PC-9 (cell line): ENCODE measurements around the gene DCAF16. TPM values are rescaled to one million over a fixed set of nuclear protein-coding genes. Genes with fewer than 3 reads are reported as not detected.

Experiments
- BruUV-seq: library from RNA; stranded (reverse); fragments of 400-500 nt; replicated peaks from 2 replicates; lab custom pipeline; 2021; lab: Mats Ljungman, UMichigan
- CTCF ChIA-PET: fragments of 300-600 bp; sonication (Branson Sonifier 250); formaldehyde crosslinking; loops from one replicate; lab custom pipeline; 2022; ENCODE audit warnings: antibody characterized with exemption; lab: Charles Lee
- POLR2A ChIA-PET: fragments of 300-600 bp; sonication (Branson Sonifier 250); formaldehyde crosslinking; loops from one replicate; lab custom pipeline; 2022; ENCODE audit warnings: antibody characterized with exemption; ENCODE audit not compliant: unreplicated experiment; lab: Charles Lee
- DNase-seq, 2 experiments: peaks; one replicate each; pipeline versions ENCODE4 v3.0.0 to v3.0.0-alpha.2; 2015 to 2022; ENCODE audit warnings: mixed read lengths in 1 of 2
- H2AFZ ChIP-seq: fragments of 200-600 bp; sonication (generic); 2 replicates; pipeline ENCODE4 v1.8.1; 2017; ENCODE audit warnings: antibody characterized with exemption
- H3F3A ChIP-seq: fragments of 200-600 bp; sonication (generic); 2 replicates; pipeline ENCODE4 v1.8.1; 2017; ENCODE audit warnings: antibody characterized with exemption, mild to moderate bottlenecking, low read depth; ENCODE audit not compliant: insufficient read depth
- H3K27ac ChIP-seq: fragments of 200-600 bp; sonication (generic); 2 replicates; pipeline ENCODE4 v1.6.1; 2016; ENCODE audit warnings: mixed run types
- H3K27me3 ChIP-seq: fragments of 200-600 bp; sonication (generic); 2 replicates; pipeline ENCODE4 v1.6.1; 2016; ENCODE audit warnings: low read depth, mixed run types; ENCODE audit not compliant: insufficient read depth
- H3K36me3 ChIP-seq: fragments of 200-600 bp; sonication (generic); 2 replicates; pipeline ENCODE4 v1.6.1; 2016; ENCODE audit warnings: low read depth, mixed run types
- H3K4me1 ChIP-seq: fragments of 200-600 bp; sonication (generic); replicated peaks from 2 replicates; pipeline ENCODE4 v1.6.1; 2016; ENCODE audit warnings: mixed run types; ENCODE audit not compliant: insufficient read depth
- H3K4me2 ChIP-seq: fragments of 200-600 bp; sonication (generic); 2 replicates; pipeline ENCODE4 v1.6.1; 2017; ENCODE audit warnings: mixed run types
- H3K4me3 ChIP-seq: fragments of 200-600 bp; sonication (generic); 2 replicates; pipeline ENCODE4 v1.6.1; 2016; ENCODE audit warnings: mixed run types
- H3K79me2 ChIP-seq: fragments of 200-600 bp; sonication (generic); 2 replicates; pipeline ENCODE4 v1.6.1; 2017; ENCODE audit warnings: low read depth, mixed run types
- H3K9me2 ChIP-seq: fragments of 200-600 bp; sonication (generic); 2 replicates; pipeline ENCODE4 v1.8.1; 2017; ENCODE audit warnings: mild to moderate bottlenecking; ENCODE audit not compliant: insufficient read depth
- H3K9me3 ChIP-seq: fragments of 200-600 bp; sonication (generic); 2 replicates; pipeline ENCODE4 v1.8.1; 2016; ENCODE audit warnings: low read depth; ENCODE audit not compliant: insufficient read depth
- H4K20me1 ChIP-seq: fragments of 200-600 bp; sonication (generic); 2 replicates; pipeline ENCODE4 v1.8.1; 2017; ENCODE audit not compliant: insufficient read depth
- EZH2 ChIP-seq: fragments of 200-600 bp; sonication (generic); IDR thresholded peaks from 2 replicates; pipeline ENCODE4 v1.8.0; 2017; ENCODE audit warnings: antibody characterized with exemption, low read depth
- intact Hi-C: fragments of 100-400 bp; cut with micrococcal nuclease; formaldehyde crosslinking; loops from one replicate; pipeline ENCODE4 v1.10.0; 2022; ENCODE audit not compliant: unreplicated experiment
- total RNA-seq: library from RNA; stranded (reverse); gene quantifications from 2 replicates; pipeline ENCODE4 v1.2.3, GENCODE V29; 2021
- TF ChIP-seq, protein P1 (sequence below): fragments of 200-600 bp; sonication (generic); conservative IDR thresholded peaks from 2 replicates; pipeline ENCODE4 v1.6.1; 2017; ENCODE audit warnings: mixed run types, antibody characterized with exemption, mild to moderate bottlenecking, moderate library complexity

The DCAF16 gene
- total RNA-seq, 1 experiment from 2014 or later, result 53.2 TPM

DNA sequence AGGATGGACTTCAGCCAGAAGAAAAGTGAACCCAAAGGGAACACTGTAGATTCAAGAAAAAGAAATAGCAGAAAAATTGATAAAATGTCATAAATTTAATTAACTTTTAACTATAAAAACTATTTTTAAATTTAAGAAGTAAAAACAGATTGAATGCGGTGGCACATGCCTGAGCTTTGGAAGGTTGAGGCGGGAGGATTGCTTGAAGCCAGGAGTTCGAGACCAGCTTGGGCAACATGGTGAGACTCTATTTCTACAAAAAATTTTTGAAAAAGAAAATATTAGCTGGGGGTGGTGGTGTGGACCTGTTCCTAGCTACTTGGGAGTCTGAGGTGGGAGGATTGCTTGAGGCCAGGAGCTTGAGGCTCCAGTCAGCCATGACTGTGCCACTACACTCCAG lies 32.1 kb downstream of the DCAF16 start:
- ChIA-PET CTCF (no interaction called here), POLR2A (no interaction called here)
- H3F3A ChIP-seq, result no peaks in the 10 kb centered on the region

DNA sequence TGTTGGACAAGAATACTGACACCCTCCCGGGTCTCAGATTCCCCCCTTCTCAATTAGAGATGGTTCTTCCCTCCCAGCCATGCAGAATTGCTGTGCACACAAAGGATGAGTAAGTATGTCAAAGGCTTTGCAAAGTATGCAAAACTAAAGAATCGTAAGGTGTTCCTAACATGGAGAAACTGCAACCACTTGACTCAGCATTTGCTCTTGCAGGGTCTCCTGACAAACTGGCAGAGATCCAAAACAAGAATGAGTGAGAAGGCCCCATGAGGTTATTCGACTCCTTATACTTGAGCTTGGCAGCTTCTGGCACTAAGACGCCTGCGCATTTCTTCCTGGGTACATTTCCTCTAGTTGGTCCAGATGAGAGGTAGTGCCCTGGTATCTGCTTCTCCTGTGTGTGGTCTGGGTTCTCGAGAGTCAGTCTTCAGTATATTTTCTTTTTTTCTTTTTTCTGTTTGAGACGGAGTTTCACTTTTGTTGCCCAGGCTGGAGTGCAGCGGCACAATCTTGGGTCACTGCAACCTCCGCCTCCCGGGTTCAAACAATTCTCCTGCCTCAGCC lies 37.3 kb downstream of the DCAF16 start:
- no peaks in the 10 kb centered on the region for H3K79me2 ChIP-seq
- H3K27ac ChIP-seq, result no peak overlapping the region
- no peaks in the 10 kb centered on the region for H4K20me1 ChIP-seq
- no peaks in the 10 kb centered on the region for H3F3A ChIP-seq
- POLR2A ChIA-PET, result no interaction called here
- H3K4me1 ChIP-seq, result no peaks in the 10 kb centered on the region
- H3K4me3 ChIP-seq, result no peak overlapping the region
- no TSS peak for BruUV-seq
- TF ChIP-seq, protein P1, sequence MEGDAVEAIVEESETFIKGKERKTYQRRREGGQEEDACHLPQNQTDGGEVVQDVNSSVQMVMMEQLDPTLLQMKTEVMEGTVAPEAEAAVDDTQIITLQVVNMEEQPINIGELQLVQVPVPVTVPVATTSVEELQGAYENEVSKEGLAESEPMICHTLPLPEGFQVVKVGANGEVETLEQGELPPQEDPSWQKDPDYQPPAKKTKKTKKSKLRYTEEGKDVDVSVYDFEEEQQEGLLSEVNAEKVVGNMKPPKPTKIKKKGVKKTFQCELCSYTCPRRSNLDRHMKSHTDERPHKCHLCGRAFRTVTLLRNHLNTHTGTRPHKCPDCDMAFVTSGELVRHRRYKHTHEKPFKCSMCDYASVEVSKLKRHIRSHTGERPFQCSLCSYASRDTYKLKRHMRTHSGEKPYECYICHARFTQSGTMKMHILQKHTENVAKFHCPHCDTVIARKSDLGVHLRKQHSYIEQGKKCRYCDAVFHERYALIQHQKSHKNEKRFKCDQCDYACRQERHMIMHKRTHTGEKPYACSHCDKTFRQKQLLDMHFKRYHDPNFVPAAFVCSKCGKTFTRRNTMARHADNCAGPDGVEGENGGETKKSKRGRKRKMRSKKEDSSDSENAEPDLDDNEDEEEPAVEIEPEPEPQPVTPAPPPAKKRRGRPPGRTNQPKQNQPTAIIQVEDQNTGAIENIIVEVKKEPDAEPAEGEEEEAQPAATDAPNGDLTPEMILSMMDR, result no peak
- TF ChIP-seq EZH2, result no peak
- H3K36me3 ChIP-seq, result no peaks in the 10 kb centered on the region
- CTCF ChIA-PET, result interaction anchor here (0.6 kb wide), 1 partner anchor 31 kb away, joined by 14 read pairs; no protein-coding TSS in a partner anchor
- no peak for DNase-seq
- H3K9me3 ChIP-seq, result no peaks in the 10 kb centered on the region
- no peaks in the 10 kb centered on the region for H3K9me2 ChIP-seq
- no peaks in the 10 kb centered on the region for H3K27me3 ChIP-seq
- no peak overlapping the region for H3K4me2 ChIP-seq
- intact Hi-C loops, result no loop called here
- no peak overlapping the region for H2AFZ ChIP-seq

More for the DNA sequence above, 32.1 kb downstream of the DCAF16 start:
- H3K4me2 ChIP-seq, result no peak overlapping the region
- no peaks in the 10 kb centered on the region for H3K9me2 ChIP-seq
- no peaks in the 10 kb centered on the region for H4K20me1 ChIP-seq
- no peak overlapping the region for H3K4me3 ChIP-seq
- no peak for TF ChIP-seq EZH2
- TF ChIP-seq, protein P1, result no peak
- no peaks in the 10 kb centered on the region for H3K4me1 ChIP-seq
- no peaks in the 10 kb centered on the region for H3K79me2 ChIP-seq
- H3K27me3 ChIP-seq, result no peaks in the 10 kb centered on the region
- H3K9me3 ChIP-seq, result no peaks in the 10 kb centered on the region
- H2AFZ ChIP-seq, result no peak overlapping the region
- DNase-seq, result no peak
- intact Hi-C loops, result no loop called here
- no peaks in the 10 kb centered on the region for H3K36me3 ChIP-seq
- BruUV-seq, result no TSS peak
- no peak overlapping the region for H3K27ac ChIP-seq

DNA sequence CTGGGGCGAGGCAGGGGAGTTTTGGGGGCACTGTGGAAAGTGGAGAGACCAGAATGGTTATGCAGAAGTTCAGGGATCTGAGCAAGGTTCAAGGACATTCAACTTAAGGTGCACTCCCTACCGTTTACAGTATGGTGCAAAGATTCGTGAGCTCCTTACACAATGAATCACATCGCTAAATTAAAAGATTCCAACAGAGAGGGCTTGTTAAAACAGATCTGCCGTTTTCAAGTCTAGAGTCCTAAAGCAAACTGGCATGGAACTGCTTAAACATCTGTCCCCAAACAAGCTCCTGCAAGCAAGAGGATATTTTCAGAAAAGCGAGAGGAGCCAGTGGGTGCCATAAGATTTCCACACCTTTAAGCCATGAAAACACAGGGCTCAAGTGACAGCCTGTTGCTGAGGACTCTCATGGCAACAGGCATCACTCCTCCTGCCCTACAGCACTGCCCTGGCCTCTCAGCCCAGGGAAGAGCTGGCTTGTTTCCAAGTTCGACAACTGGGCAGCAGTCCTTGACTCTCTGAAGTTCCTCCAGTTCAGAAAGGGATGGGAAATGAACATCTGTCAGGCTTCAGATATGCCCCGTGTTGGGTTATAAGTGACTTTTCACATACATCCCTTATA lies 39.2 kb downstream of the DCAF16 start:
- Histone ChIP-seq H3K79me2 (no peaks in the 10 kb centered on the region), H3K27ac (no peak overlapping the region), H4K20me1 (no peaks in the 10 kb centered on the region), H3K4me1 (no peaks in the 10 kb centered on the region), H2AFZ (no peak overlapping the region), H3K36me3 (no peaks in the 10 kb centered on the region), H3K9me3 (no peaks in the 10 kb centered on the region), H3K27me3 (no peaks in the 10 kb centered on the region), H3K9me2 (no peaks in the 10 kb centered on the region), H3F3A (no peaks in the 10 kb centered on the region), H3K4me2 (no peak overlapping the region), H3K4me3 (no peak overlapping the region)
- BruUV-seq, result no TSS peak
- ChIA-PET CTCF (no interaction called here), POLR2A (interaction anchor here (0.6 kb wide), 1 partner anchor 31 kb away, joined by 5 read pairs; no protein-coding TSS in a partner anchor)
- no peak for DNase-seq
- intact Hi-C loops, result no loop called here
- TF ChIP-seq, protein P1, result no peak
